ENCODE results near the gene ELP4.

GRCh38 chr11:31529189-31529588 is 19.6 kb downstream of the ELP4 start:
- TF ChIP-seq EZH2 (IDR thresholded peaks at IDR 0.05; ENCODE audit: insufficient read depth, poor library complexity, severe bottlenecking) (no peak), EZH2phosphoT487 (IDR thresholded peaks at IDR 0.05; ENCODE audit: insufficient read depth, low read depth) (no peak)

Measured in GM23248 (cell line).